B cell (primary cell): ENCODE data around the gene ALOXE3. TPM values are rescaled to one million over a fixed set of nuclear protein-coding genes. Genes with fewer than 3 reads are reported as not detected.
A peak's percentile ranks its signal among the peaks of the same experiment; 100 is the strongest.

Source experiments
- ATAC-seq: fragments of 200-7000 bp; cut with Tn5 transposase; one replicate; pipeline ENCODE4 v1.10.0; 2021; ENCODE audit warnings: low read depth, mild to moderate bottlenecking, moderate number of reproducible peaks, moderate library complexity
- CTCF ChIA-PET: fragments of 350-600 bp; sonication (Branson Sonifier 250); formaldehyde crosslinking; loops from one replicate; lab custom pipeline; 2021; ENCODE audit warnings: antibody characterized with exemption, inconsistent platforms; lab: Charles Lee
- POLR2A ChIA-PET: fragments of 350-600 bp; sonication (Branson Sonifier 250); formaldehyde crosslinking; loops from one replicate; lab custom pipeline; 2021; ENCODE audit warnings: antibody characterized with exemption; lab: Charles Lee
- DNase-seq: peaks from one replicate; pipeline ENCODE4 v3.0.0; 2013
- H2AFZ ChIP-seq: 2 replicates; pipeline ENCODE4 v1.6.1; 2012; ENCODE audit warnings: mild to moderate bottlenecking, low read depth, low read length; ENCODE audit not compliant: insufficient read depth, poor library complexity, severe bottlenecking
- H3K27ac ChIP-seq, 2 donors: 1 replicate in 1 of 2; 2 replicates in 1 of 2; pipeline ENCODE4 v1.5.1; 2012 to 2013; ENCODE audit warnings: low read length in 2 of 2, mild to moderate bottlenecking in 2 of 2, moderate library complexity in 1 of 2
- H3K27me3 ChIP-seq, 4 experiments: fragments of 200-600 bp in 1 of 4; sonication (generic) in 1 of 4; replicated peaks in 1 of 4; 1 replicate in 2 of 4; 2 replicates in 2 of 4; pipeline versions ENCODE4 v1.6.1 to v1.7.0; 2013 to 2016; ENCODE audit warnings: low read length in 3 of 4, mild to moderate bottlenecking in 2 of 4, mixed read lengths in 1 of 4, moderate library complexity in 1 of 4; ENCODE audit not compliant: insufficient read depth in 4 of 4, control insufficient read depth in 3 of 4; ENCODE audit errors: control extremely low read depth in 1 of 4
- H3K36me3 ChIP-seq, 2 experiments: replicated peaks in 1 of 2; 1 replicate in 1 of 2; 2 replicates in 1 of 2; pipeline versions ENCODE4 v1.6.1 to v1.7.1; 2013; ENCODE audit warnings: low read length in 1 of 2; ENCODE audit not compliant: insufficient read depth in 2 of 2, control insufficient read depth in 1 of 2; ENCODE audit errors: control extremely low read depth in 1 of 2, extremely low read depth in 1 of 2
- H3K4me1 ChIP-seq, 2 donors: fragments of 200-600 bp in 1 of 2; sonication (generic) in 1 of 2; 1 replicate in 1 of 2; 2 replicates in 1 of 2; pipeline versions ENCODE4 v1.5.1 to v1.6.1; 2013 to 2017; ENCODE audit warnings: low read length in 2 of 2; ENCODE audit not compliant: control insufficient read depth in 2 of 2, insufficient read depth in 2 of 2
- H3K4me2 ChIP-seq: replicated peaks from 2 replicates; pipeline ENCODE3; 2012; ENCODE audit warnings: mild to moderate bottlenecking, low read depth, low read length; ENCODE audit not compliant: poor library complexity, severe bottlenecking
- H3K4me3 ChIP-seq, 5 experiments: fragments of 200-600 bp in 1 of 5; sonication (generic) in 1 of 5; 1 replicate in 3 of 5; 2 replicates in 2 of 5; pipeline versions ENCODE4 v1.5.1 to v1.7.0; 2011 to 2016; ENCODE audit warnings: low read length in 4 of 5, mild to moderate bottlenecking in 4 of 5, low read depth in 2 of 5, control low read depth in 1 of 5, moderate library complexity in 1 of 5; ENCODE audit not compliant: insufficient read depth in 1 of 5; ENCODE audit errors: control extremely low read depth in 1 of 5, extremely low read depth in 1 of 5
- H3K79me2 ChIP-seq: fragments of 200-600 bp; sonication (generic); one replicate; pipeline ENCODE4 v1.6.0; 2016; ENCODE audit warnings: low read length; ENCODE audit not compliant: control insufficient read depth, insufficient read depth
- H3K9ac ChIP-seq: fragments of 200-600 bp; sonication (generic); 2 replicates; pipeline ENCODE4 v1.6.1; 2017; ENCODE audit warnings: mild to moderate bottlenecking, low read length, moderate library complexity
- H3K9me3 ChIP-seq, 3 donors: one replicate each; pipeline versions ENCODE4 v1.6.1 to v1.7.1; 2013; ENCODE audit warnings: low read length in 2 of 3; ENCODE audit not compliant: control insufficient read depth in 2 of 3, insufficient read depth in 1 of 3; ENCODE audit errors: control extremely low read depth in 1 of 3
- H4K20me1 ChIP-seq: 2 replicates; pipeline ENCODE4 v1.6.0; 2012; ENCODE audit warnings: mild to moderate bottlenecking, low read length; ENCODE audit not compliant: insufficient read depth, control insufficient read depth, poor library complexity, severe bottlenecking
- H3K27ac Mint-ChIP-seq: one replicate; pipeline ENCODE4 v1.8.0; 2021; ENCODE audit warnings: mixed read lengths
- H3K27me3 Mint-ChIP-seq: one replicate; pipeline ENCODE4 v1.8.0; 2021; ENCODE audit warnings: mixed read lengths
- H3K4me1 Mint-ChIP-seq: one replicate; pipeline ENCODE4 v1.8.0; 2021; ENCODE audit warnings: mixed read lengths
- H3K4me3 Mint-ChIP-seq: one replicate; pipeline ENCODE4 v1.8.0; 2021; ENCODE audit warnings: mixed read lengths
- H3K9me3 Mint-ChIP-seq: one replicate; pipeline ENCODE4 v1.8.0; 2022; ENCODE audit warnings: mixed read lengths; ENCODE audit not compliant: insufficient read depth
- EZH2 ChIP-seq: IDR thresholded peaks from 2 replicates; pipeline ENCODE4 v1.6.1; 2012; ENCODE audit warnings: borderline replicate concordance, low read depth, mild to moderate bottlenecking, moderate library complexity, low read length; ENCODE audit not compliant: insufficient read depth, poor library complexity, severe bottlenecking
- WGBS: methylation state at CpG from one replicate; pipeline ENCODE4 v1.1.5; 2013; ENCODE audit warnings: missing lambda C conversion rate; ENCODE audit not compliant: insufficient coverage; 5-methylcytosine and 5-hydroxymethylcytosine counted together
- intact Hi-C: fragments of 100-400 bp; cut with micrococcal nuclease; formaldehyde crosslinking; loops from one replicate; pipeline ENCODE4 v1.10.0; 2022
- polyA plus RNA-seq: library from polyadenylated mRNA; depleted of rRNA; stranded (reverse); fragments of >200 nt; gene quantifications from 2 replicates; pipeline ENCODE4 v1.2.3, GENCODE V29; 2012
- total RNA-seq, 2 donors: library from RNA; stranded (reverse); fragments of 120-200 nt in 1 of 2; gene quantifications; 1 replicate in 1 of 2; 2 replicates in 1 of 2; pipeline versions ENCODE4 v1.2.3 to v1.2.4, GENCODE V29; 2013 to 2022
- TF ChIP-seq, protein P1 (sequence below): fragments of 200-600 bp; IDR thresholded peaks from one replicate; pipeline ENCODE4 v1.8.0; 2022; ENCODE audit warnings: antibody characterized with exemption, mild to moderate bottlenecking

ALOXE3 gene
- total and polyA plus RNA-seq, 2 donors (not counting 1 experiment from before 2014, with no cell fraction given) = 0.04 TPM; not detected in 1

DNA sequence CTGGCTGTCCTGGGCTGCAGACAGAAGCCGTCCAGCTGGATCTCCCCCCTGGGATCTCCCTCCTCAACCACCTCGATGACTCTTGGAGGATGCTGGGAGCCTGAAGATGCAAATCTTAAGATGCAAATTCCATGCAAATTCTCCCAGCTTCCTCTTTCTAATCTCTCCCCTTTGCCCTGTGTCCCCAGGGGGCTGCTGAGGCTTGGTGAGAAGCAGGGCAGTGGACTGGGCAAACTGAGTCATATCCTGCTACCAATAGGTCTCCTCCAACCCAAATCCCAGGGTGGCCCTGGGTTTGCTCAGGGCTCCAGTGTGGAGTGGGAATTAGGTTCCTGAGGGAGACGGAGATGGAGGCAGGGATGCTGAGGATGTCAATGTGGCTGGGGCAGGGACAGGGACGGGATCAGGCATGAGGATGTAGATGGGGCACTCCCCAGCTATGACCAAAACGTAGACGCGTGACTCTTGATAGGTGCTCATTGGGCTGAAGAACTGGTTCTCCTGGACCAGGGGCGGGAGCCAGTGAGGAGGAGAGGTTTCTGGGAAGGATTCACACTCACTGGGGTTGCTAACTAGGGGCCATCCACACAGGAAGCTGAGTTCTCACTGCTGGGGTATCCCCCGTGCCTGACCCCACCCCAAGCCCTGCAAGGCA lies 27.2 kb downstream of the ALOXE3 start:
- H3K27me3 ChIP-seq = no peaks in the 10 kb centered on the region
- peak overlapping the region; percentile 74 for H3K4me2 ChIP-seq
- H3K4me1 ChIP-seq = peaks cover 26 to 43% of the 10 kb centered on the region in 2 donors
- no peaks in the 10 kb centered on the region for H3K79me2 ChIP-seq
- intact Hi-C loops = loop anchor here (1.0 kb wide), 3 partner anchors 11 to 65 kb away; partner anchors contain the start of gene ALOXE3
- Mint-ChIP-seq H3K4me3 (peak overlapping the region; percentile 78), H3K4me1 (peaks cover 35% of the 10 kb centered on the region), H3K27ac (peak overlapping the region; percentile 92), H3K27me3 (peaks cover 12% of the 10 kb centered on the region), H3K9me3 (no peaks in the 10 kb centered on the region)
- H4K20me1 ChIP-seq = no peaks in the 10 kb centered on the region
- no peak for TF ChIP-seq EZH2
- TF ChIP-seq, protein P1, sequence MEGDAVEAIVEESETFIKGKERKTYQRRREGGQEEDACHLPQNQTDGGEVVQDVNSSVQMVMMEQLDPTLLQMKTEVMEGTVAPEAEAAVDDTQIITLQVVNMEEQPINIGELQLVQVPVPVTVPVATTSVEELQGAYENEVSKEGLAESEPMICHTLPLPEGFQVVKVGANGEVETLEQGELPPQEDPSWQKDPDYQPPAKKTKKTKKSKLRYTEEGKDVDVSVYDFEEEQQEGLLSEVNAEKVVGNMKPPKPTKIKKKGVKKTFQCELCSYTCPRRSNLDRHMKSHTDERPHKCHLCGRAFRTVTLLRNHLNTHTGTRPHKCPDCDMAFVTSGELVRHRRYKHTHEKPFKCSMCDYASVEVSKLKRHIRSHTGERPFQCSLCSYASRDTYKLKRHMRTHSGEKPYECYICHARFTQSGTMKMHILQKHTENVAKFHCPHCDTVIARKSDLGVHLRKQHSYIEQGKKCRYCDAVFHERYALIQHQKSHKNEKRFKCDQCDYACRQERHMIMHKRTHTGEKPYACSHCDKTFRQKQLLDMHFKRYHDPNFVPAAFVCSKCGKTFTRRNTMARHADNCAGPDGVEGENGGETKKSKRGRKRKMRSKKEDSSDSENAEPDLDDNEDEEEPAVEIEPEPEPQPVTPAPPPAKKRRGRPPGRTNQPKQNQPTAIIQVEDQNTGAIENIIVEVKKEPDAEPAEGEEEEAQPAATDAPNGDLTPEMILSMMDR = no peak
- CTCF ChIA-PET = interaction anchor here (0.8 to 9.8 kb wide), 17 partner anchors 14 to 209 kb away, joined by 3 to 165 read pairs (median 4); partner anchors contain the start of genes ALOXE3, CTC1 and SLC25A35
- 29% methylated on average over 7 of the region's 9 CpGs for WGBS
- no peaks in the 10 kb centered on the region for H3K36me3 ChIP-seq
- peak overlapping the region in 1 of 2 donors; percentile 55 for H3K27ac ChIP-seq
- H3K9me3 ChIP-seq = peaks cover 0 to 12% (median 0%) of the 10 kb centered on the region in 3 donors
- peak; percentile 90 for DNase-seq
- peak overlapping the region; percentile 33 for H3K9ac ChIP-seq
- ATAC-seq = peak; percentile 90
- POLR2A ChIA-PET = interaction anchor here (0.9 to 1.8 kb wide), 6 partner anchors 12 to 82 kb away, joined by 3 to 9 read pairs (median 6); partner anchors contain the start of gene ALOXE3
- peak overlapping the region in 3 of 5 experiments; percentile 4 to 47 (median 29) for H3K4me3 ChIP-seq
- no peak overlapping the region for H2AFZ ChIP-seq

DNA sequence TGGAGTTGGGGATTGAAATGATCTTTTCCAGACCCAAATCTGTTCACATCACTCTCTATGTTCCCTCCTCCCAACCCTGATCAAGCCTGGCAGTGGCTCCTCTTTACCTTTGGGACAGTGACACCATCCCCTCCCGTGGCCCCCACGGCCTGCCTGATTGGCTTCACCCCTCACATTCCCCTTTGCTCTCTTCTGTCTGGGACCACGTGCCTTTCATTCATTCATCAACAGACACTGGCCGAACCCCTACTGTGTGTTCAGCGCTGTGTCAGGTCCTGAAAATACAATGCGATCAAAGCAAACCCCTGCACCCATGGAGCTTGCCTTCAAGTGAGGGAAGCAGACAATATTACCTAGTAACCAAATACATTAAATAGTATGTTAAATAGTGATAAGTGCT lies 28.6 kb downstream of the ALOXE3 start:
- Histone ChIP-seq H3K27me3 (no peaks in the 10 kb centered on the region), H2AFZ (no peak overlapping the region), H3K4me3 (no peak overlapping the region), H3K36me3 (no peaks in the 10 kb centered on the region), H3K9ac (no peak overlapping the region), H3K9me3 (peaks cover 0 to 12% (median 0%) of the 10 kb centered on the region in 3 donors), H4K20me1 (no peaks in the 10 kb centered on the region), H3K79me2 (no peaks in the 10 kb centered on the region), H3K4me1 (peaks cover 26 to 43% of the 10 kb centered on the region in 2 donors), H3K4me2 (no peak overlapping the region), H3K27ac (no peak overlapping the region)
- WGBS = 83% methylated on average over 4 of the region's 6 CpGs
- ATAC-seq = no peak
- Mint-ChIP-seq H3K4me3 (no peak overlapping the region), H3K9me3 (no peaks in the 10 kb centered on the region), H3K27ac (no peak overlapping the region), H3K4me1 (peaks cover 35% of the 10 kb centered on the region), H3K27me3 (peaks cover 6% of the 10 kb centered on the region)
- no peak for TF ChIP-seq EZH2
- TF ChIP-seq, protein P1 = no peak
- DNase-seq = no peak
- POLR2A ChIA-PET = interaction anchor here (1.1 kb wide), 1 partner anchor 11 kb away, joined by 3 read pairs; no protein-coding TSS in a partner anchor
- intact Hi-C loops = no loop called here
- CTCF ChIA-PET = interaction anchor here (1.4 to 9.8 kb wide), 6 partner anchors 13 to 211 kb away, joined by 4 to 165 read pairs (median 29); no protein-coding TSS in a partner anchor
